NB4 (cell line): Measurements from ENCODE around the gene AUTS2.

ENCODE experiments used
- DNase-seq: peaks from one replicate; pipeline ENCODE4 v3.0.0; 2010; ENCODE audit warnings: low read depth
- H3K4me3 ChIP-seq: one replicate; pipeline ENCODE4 v1.5.1; 2011; ENCODE audit warnings: mild to moderate bottlenecking, low read depth, low read length, moderate library complexity
- CTCF ChIP-seq: IDR thresholded peaks from one replicate; pipeline ENCODE4 v1.5.1; 2012; ENCODE audit warnings: low read depth, low read length
- MYC ChIP-seq: IDR thresholded peaks from 2 replicates; pipeline ENCODE4 v1.6.1; 2011; ENCODE audit warnings: low read depth, low read length
- POLR2A ChIP-seq: IDR thresholded peaks from 2 replicates; pipeline ENCODE4 v1.6.1; 2011; ENCODE audit warnings: mild to moderate bottlenecking; ENCODE audit not compliant: insufficient read length; ENCODE audit errors: extremely low read depth
- TF ChIP-seq, protein P1 (sequence below): IDR thresholded peaks from 2 replicates; pipeline ENCODE4 v1.6.1; 2011; ENCODE audit warnings: low read depth, low read length

Gene AUTS2

DNA sequence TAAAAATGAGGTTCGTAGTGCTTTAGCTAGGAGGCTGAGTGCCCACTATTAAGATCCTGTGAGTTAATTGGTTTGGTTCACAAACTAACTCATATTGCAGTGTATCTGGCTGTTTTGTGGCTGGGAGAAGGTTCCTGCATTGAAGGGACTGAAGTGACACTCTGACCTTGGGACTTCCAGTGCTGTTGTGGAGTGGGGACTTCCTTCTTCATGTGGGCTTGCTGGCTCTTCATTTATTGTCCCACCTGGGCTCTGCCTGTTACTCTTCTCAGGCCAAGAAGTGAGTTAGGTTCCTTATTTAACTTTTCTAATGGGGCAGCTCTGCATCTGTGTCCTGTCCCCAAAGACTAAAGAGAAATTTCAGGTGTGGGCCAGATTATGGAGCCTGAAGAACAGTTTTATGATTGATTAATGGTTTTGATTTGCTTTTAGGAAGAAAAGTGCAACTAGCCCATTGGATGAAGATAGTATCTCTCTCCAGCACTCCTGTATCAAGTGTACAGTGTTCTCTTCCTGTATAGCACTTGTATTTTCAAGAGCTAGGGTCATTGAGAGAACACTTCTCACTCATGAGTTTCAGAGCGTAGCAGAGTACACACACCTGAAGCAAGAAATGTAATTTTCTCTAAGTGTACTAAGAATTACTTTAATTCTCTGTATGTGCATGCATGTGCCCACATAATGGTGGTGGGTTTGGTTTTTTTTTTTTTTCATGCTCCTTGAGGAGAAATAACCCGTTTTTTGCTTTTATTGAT, 54.8 kb downstream of the AUTS2 start:
- DNase-seq, result peak; percentile 56
- H3K4me3 ChIP-seq, result no peak overlapping the region
- TF ChIP-seq CTCF, result no peak
- TF ChIP-seq MYC, result no peak
- no peak for TF ChIP-seq POLR2A

DNA sequence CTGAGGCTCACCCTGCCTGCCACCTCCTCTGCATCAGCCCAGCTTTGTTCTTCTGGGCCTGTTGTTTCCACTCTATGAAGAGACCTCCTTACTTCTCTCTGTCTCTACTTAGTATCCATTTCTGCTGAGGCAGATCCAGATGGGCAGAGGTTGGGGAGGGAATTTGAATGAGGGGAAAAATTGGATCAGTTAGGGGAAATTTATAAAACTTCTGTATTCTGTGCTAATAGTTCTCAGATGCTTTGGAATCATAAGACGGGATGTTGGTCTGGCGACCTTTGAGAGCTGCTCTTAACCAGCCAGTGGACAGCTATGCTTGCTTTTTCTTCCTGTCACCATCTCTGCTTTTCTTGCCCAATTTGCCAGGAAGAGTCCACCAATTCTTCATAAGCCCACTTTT, 55.5 kb downstream of the AUTS2 start:
- H3K4me3 ChIP-seq, result no peak overlapping the region
- no peak for DNase-seq

DNA sequence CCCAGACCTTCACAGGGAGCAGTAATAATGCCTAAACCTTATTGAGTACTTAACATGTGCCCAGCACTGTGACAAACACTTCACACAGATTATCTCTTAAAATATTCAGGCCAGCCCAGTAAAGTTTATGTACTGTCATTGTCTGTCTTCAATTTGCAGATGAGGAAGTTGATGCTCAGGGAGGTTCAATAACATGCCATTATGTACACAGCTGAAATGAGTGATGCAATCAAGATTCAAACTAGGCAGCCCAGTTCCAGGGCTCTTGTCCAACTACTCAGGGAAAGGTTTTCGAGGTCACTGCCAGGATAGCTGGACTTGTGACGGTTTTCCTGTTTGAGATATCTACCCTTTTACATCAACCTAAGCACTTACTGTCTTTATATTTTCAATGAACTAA, 56.1 kb downstream of the AUTS2 start:
- TF ChIP-seq, protein P1, sequence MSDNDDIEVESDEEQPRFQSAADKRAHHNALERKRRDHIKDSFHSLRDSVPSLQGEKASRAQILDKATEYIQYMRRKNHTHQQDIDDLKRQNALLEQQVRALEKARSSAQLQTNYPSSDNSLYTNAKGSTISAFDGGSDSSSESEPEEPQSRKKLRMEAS, result peak; percentile 11; the same call in 1 of the 2 replicates
- TF ChIP-seq MYC, result 0 out of 2 replicates have a peak, but pooled peaks have one; percentile 54
- TF ChIP-seq POLR2A, result no peak
- H3K4me3 ChIP-seq, result no peak overlapping the region
- DNase-seq, result peak; percentile 89

More for the DNA sequence above, 55.5 kb downstream of the AUTS2 start:
- TF ChIP-seq MYC (no peak), POLR2A (no peak)
- TF ChIP-seq, protein P1, result no peak

DNA sequence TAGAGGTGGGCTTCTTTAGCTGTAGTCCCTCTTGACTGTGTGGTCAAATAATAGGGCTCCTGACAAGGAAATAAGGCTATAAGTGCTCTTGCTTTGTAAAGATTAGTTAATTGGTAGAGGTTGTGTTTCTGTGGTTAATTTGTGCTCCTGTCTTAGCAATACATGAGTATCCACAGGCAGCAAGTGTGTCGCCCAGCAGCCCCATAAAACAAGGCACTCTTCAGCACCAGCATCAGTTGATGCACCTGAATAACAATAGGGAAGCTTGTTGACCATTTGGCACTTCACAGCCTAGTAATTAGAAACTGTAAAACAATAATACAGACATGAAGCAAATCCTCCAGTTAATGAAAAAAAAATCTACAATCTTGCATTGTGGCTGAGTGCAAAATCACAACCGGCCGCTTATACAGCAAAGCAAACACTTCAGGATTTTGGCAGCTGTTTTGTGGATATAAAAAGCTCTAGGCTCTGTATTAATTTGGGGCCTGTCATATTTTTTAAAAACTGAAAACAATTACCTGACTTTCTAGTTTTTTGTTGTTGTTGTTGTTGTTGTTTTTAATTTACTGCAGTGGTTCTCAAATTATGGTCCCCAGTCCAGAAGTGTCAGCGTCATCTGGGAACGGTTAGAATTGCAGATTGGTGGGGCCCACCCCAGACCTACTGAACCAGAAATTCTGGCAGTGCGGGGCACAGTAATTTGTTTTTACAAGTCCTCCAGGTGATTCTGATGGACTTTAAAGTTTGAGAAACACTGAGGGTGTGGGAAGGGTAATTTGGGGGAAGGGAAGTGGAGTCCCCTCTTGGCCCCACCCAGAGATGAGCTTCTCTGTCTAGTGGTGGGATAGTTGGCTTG, 56.8 kb downstream of the AUTS2 start:
- no peak overlapping the region for H3K4me3 ChIP-seq
- TF ChIP-seq POLR2A (no peak), CTCF (no peak), MYC (no peak)
- TF ChIP-seq, protein P1, result no peak

GRCh38 chr7:69656077-69656476, 57.8 kb downstream of the AUTS2 start:
- peak; percentile 14 for DNase-seq
- H3K4me3 ChIP-seq, result no peak overlapping the region
- TF ChIP-seq, protein P1, result no peak
- no peak for TF ChIP-seq CTCF
- TF ChIP-seq MYC, result no peak
- TF ChIP-seq POLR2A, result no peak

More for the DNA sequence above, 56.8 kb downstream of the AUTS2 start:
- peak; percentile 36 for DNase-seq

- TF ChIP-seq POLR2A (no peak), MYC (no peak), CTCF (no peak)
- TF ChIP-seq, protein P1, result no peak
- H3K4me3 ChIP-seq, result no peak overlapping the region
- no peak for DNase-seq
These were observed 58.6 kb downstream of the AUTS2 start for GRCh38 chr7:69656890-69657289.
